HG03175 (cell line): ENCODE results near the gene SMYD3.

ENCODE experiments used
- ATAC-seq: cut with Tn5 transposase; IDR thresholded peaks from one replicate; pipeline ENCODE4 v1.9.1; 2021; ENCODE audit warnings: mild to moderate bottlenecking, moderate library complexity; ENCODE audit not compliant: unreplicated experiment

The SMYD3 gene

GRCh38 chr1:245888809-245889208 is 618.3 kb downstream of the SMYD3 start:
- no peak for ATAC-seq

GRCh38 chr1:245887829-245888228 is 619.2 kb downstream of the SMYD3 start:
- ATAC-seq, result no peak

GRCh38 chr1:245881767-245882391 is 625.2 kb downstream of the SMYD3 start:
- no peak for ATAC-seq

GRCh38 chr1:245880754-245881403 is 626.2 kb downstream of the SMYD3 start:
- no peak for ATAC-seq

GRCh38 chr1:245879091-245879490 is 628.0 kb downstream of the SMYD3 start:
- ATAC-seq, result no peak

GRCh38 chr1:245878585-245878984 is 628.5 kb downstream of the SMYD3 start:
- no peak for ATAC-seq

GRCh38 chr1:245877976-245878375 is 629.1 kb downstream of the SMYD3 start:
- no peak for ATAC-seq

- no peak for ATAC-seq
Measured at GRCh38 chr1:245876586-245876985, 630.5 kb downstream of the SMYD3 start.

GRCh38 chr1:245875581-245876261 is 631.4 kb downstream of the SMYD3 start:
- no peak for ATAC-seq

- no peak for ATAC-seq
Measured at GRCh38 chr1:245874942-245875580, 632.0 kb downstream of the SMYD3 start.

GRCh38 chr1:245873883-245874671 is 633.0 kb downstream of the SMYD3 start:
- no peak for ATAC-seq

- no peak for ATAC-seq
Measured at GRCh38 chr1:245873068-245873467, 634.0 kb downstream of the SMYD3 start.

GRCh38 chr1:245872475-245872874 is 634.6 kb downstream of the SMYD3 start:
- no peak for ATAC-seq

- no peak for ATAC-seq
Measured at GRCh38 chr1:245871915-245872314, 635.2 kb downstream of the SMYD3 start.

- ATAC-seq, result no peak
Measured at GRCh38 chr1:245871191-245871590, 635.9 kb downstream of the SMYD3 start.

- ATAC-seq, result no peak
Measured at GRCh38 chr1:245870698-245871097, 636.4 kb downstream of the SMYD3 start.

GRCh38 chr1:245869847-245870246 is 637.2 kb downstream of the SMYD3 start:
- no peak for ATAC-seq

- no peak for ATAC-seq
Measured at GRCh38 chr1:245867738-245868137, 639.3 kb downstream of the SMYD3 start.

- no peak for ATAC-seq
Measured at GRCh38 chr1:245864872-245865271, 642.2 kb downstream of the SMYD3 start.

- ATAC-seq, result no peak
Measured at GRCh38 chr1:245863566-245864184, 643.4 kb downstream of the SMYD3 start.
